Occipital lobe (tissue), 2 donors: ENCODE measurements around the gene ZMYND8. TPM values are rescaled to one million over a fixed set of nuclear protein-coding genes. Genes with fewer than 3 reads are reported as not detected.

ENCODE experiments used
- DNase-seq: peaks from one replicate; lab custom pipeline; 2025; lab: John Stamatoyannopoulos, UW
- total RNA-seq: library from RNA; depleted of rRNA; stranded (reverse); fragments of >200 nt; gene quantifications from one replicate; pipeline ENCODE4 v1.2.3, GENCODE V29; 2014

The ZMYND8 gene
- total RNA-seq, 1 donor from 2014 or later = 58.6 TPM

DNA sequence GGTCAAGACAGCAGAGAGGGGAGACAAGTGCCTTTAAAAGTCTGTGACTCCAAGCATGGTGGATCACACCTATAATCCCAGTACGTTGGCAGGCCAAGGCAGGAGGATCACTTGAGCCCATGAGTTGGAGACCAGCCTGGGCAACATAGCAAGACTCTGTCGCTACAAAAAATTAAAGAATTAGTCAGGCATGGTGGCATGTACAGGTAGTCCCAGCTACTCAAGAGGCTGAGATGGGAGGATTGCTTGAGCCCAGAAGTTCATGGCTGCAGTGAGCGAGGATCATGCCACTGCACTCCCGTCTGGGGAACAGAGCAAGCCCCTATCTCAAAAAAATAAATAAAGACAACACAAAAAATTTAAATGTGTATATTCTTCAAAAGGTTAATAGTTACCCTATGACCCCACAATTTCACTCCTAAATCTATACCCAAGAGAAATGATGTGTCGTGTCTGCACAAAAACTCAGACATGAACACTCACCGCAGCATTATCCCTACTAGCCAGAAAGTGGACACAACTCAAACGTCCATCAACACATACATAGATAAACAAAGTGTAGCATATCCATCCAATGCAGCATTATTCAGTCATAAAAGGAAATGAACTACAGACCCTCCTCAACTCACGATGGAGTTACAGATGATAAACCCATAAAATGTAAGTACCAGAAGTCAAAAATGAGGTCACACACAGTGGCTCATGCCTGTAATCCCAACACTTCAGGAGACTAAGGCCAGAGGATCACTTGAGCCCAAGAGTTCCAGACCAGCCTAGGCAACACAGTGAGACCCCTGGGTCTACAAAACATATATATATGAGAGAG is 23.9 kb downstream of the ZMYND8 start:
- DNase-seq = no peak

DNA sequence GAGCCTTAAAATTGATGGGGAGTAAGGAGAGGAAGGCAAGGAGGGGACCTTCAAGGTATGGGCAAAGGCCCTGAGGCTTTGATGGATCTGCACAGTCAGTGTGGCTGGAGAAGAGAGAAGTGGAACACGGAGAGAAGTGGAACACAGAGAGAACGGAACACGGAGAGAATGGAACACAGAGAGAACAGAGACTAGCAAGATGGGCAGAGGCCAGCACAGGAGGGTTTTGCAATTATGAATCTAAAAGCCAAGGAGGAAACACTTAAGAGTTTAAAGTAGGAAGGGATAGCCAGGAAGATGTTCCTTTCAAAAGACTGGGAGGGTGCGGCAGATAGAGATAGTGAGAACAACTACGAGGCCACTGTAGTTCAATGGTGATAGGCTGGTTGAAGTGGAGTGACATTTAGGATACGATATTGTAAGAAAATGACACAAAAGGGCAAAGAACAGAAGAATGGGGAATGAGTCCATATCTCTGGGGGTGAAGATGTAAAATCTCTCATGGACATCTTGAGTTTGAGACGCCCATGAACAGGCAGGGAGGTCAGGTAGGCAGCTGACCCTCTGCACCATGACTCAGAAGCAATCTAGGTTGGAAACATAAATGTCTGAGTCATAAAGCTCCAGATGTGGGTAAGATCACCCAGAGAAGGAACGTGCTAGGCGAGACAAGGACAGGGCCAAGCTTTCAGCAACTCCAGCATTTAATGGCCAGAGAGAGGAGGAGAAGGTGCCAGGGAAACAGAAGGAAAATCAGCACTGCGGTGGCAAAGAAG is 25.4 kb downstream of the ZMYND8 start:
- no peak for DNase-seq

DNA sequence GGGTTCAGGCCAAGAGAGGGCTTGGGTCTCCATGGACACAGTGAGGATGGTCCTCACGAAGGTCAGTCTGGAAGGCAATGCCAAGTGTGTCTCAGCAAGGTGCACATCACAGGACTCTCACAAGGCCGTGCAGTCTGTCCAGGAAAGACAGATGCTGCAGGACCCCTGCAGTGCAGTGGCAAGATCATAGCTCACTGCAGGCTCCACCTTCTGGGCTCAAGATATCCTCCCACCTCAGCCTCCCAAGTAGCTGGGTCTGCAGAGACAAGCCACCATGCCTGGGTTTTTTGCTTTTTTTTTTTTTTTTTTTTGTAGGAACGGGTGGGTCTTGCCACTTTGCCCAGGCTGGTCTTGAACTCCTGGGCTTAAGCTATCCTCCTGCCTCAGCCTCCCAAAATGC is 26.4 kb downstream of the ZMYND8 start:
- DNase-seq = no peak

DNA sequence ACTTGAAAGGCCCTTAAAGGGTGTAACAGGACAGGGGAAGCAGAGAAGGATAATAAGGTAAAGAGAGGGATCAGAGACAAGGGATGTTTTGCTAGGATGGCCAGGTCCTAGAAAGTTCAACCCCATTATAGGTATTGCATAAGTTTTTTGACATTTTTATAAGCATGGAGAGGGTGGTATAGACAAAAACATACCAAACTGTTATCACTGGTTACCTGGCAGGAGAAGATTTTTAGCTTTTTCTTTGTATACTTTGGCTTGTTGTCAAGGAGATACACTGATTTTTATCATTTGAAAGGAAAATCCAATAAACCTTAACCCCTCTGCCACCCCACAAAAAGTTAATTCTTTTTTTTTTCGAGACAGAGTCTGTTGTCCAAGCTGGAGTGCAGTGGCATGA is 28.4 kb downstream of the ZMYND8 start:
- DNase-seq = no peak

DNA sequence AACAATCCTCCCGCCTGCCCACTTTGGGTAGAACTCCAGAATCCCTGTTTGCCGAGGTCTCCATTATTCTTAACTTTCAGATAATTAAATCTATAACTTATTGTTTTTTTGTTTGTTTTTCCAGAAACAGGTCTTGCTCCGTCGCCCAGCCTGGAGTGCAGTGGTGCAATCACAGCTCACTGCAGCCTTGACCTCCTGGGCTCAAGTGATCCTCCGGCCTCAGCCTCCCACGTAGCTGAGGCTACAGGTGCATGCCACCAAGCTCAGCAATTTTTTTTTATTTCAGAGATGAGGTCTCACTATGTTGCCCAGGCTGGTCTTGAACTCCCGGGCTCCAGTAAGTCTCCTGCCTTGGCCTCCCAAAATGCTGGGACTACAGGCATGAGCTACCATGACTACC is 28.8 kb downstream of the ZMYND8 start:
- no peak for DNase-seq

DNA sequence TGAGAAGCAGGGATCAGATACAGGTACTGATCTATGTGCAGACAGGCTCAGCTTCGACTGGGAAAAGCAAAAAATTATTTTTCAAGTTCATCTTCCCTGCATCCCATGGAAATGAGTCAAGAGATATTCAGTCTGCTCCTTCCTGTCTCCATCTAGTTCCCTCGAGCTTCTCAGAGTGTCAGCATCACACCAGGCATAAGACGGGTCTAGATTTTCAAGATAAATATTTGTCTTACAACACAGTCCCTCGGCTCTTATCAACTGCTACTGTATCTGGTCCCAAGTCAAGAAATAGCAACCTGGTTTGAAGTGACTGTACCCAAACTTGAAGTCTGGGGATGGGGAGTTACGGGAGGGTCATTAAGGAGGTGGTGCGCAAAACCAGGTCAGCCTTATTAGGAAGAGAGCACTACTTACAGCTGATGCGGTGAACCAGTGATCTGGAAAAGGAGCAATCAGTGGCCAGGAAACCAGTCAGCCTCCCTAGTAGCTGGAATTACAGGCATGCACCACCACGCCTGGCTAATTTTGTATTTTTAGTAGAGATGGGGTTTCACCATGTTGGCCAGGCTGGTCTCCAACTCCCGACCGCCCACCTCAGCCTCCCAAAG is 29.7 kb downstream of the ZMYND8 start:
- no peak for DNase-seq

DNA sequence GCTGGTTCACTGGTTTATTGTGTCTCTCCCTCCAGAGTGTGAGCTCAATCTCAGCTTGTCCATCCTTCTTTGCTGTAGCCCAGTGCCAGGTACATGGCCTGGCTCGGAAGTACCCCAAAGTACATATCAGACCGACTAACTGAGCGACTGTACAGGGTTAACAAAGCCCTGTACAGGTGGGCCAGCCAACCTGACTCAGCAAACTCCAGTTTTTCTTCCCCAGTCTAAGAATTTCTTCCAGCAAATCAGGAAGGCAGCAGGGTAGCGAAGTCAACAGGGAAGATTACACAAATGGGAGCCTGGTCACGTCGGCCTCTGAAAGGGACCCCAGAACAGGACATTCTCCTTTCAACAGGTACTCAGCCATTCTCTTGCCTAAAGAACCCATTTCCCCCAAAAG is 31.3 kb downstream of the ZMYND8 start:
- no peak for DNase-seq

DNA sequence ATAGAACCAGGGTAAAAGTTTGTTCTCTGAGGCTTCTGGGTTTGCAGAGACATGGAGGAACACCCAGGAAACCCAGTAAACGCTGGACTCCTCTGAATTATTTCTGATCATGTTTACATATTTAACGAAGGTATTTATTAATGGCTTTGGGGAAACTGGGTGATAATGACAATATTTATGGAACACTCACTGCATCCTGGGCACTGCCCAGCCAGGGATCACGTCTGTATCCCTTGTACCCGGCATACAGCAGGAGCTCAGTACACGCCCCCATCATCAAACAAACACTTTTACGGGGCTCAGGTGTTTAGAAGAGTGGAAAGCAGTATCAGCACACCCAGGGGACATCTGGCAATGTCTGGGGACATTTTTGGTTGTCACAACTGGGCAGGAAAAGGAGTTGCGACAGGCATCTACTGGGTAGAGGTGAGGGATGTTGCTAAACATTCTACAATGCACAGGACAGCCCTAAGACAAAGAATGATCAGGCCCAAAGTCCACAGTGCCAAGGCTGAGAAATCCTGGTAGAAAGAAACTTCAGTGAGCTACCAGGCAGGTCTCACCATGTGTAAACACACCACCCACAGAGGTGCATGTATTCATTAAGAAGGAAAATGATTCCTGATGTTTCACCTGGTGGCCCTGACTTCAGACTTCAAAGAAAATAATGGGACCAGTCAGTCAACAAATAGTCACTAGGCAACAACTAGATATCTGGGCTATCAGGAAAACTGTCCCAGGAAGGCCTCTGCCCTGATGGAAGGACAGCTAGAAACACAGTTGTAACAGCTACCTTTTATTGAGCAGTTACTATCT is 35.3 kb downstream of the ZMYND8 start:
- no peak for DNase-seq

DNA sequence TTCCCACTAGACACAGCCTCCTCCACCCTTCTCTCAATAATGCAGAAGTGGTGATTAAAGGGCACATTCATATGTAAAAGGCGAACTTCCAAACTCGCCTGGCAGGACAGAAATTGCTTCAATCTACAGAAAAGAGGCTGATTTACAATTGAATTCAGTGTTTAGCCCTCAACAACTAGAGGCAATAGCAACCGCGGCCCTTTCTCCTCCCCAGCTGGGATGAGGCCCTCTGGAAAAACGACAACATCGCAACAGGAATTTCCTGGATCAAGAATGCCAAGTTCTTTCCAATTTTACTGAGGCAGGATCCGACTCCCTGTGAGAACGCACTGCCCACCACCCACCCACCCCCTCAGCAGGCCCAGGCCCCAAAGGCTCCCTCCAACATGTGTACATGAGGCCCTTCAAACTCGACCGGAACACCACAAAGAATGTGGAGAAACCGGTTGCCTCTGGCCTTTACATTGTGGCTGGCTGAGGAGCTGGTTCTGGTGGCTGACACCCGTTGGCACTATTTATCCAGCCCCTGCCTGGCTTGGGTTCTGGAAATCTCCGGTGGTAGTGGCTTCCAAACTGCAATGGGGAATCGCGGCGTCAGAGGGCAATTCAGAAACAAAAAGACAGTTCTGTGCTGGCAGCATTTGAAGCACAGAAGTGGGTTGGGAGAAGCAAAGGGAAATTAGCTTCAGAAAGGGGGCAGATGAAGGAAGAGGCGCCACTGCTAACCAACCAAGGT is 36.8 kb downstream of the ZMYND8 start:
- DNase-seq = peak; percentile 33

DNA sequence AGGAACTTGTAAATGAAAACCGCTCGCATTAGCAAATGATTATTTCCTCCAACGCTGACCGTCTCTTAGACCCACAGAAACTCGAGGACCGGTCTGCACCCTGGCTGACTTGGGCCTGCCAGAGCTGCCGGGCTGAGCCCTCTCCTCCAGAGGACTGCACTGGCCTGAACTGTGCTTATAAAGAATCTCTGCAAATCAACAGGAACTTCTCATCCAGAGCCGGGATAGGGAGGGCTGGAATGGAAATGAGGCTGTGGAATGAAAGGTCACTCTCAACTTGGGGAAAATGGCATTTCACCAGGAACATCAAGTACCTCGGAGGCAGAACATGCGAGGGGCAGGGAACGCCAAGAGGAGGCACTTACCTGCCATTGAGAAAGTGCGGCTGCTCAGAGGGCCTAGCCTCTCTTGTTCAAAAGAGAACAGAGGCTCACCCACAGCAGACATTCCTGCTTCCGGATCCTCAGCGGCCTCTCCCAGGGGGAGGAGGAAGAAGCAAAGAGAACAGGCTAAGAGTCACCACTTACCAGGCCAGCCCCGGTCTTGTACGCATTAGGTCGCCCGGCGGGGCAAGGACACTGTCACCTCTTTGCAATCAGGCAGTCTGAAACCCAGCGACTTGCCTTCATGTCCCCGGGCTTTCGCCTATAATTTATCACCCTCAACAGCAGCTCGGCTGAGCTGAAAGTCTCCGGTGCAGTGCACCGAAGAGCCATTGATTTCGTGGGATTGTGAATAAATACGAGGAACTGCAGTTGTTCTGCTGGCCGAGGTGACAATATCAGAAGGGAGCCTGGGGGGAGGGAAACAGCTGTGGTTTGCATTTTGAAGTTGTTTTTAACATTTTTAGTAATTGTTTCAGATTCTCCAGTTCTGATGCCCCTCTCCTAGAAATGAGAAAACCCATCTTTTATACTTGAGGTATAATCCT is 37.6 kb downstream of the ZMYND8 start:
- peak; percentile 46 for DNase-seq

DNA sequence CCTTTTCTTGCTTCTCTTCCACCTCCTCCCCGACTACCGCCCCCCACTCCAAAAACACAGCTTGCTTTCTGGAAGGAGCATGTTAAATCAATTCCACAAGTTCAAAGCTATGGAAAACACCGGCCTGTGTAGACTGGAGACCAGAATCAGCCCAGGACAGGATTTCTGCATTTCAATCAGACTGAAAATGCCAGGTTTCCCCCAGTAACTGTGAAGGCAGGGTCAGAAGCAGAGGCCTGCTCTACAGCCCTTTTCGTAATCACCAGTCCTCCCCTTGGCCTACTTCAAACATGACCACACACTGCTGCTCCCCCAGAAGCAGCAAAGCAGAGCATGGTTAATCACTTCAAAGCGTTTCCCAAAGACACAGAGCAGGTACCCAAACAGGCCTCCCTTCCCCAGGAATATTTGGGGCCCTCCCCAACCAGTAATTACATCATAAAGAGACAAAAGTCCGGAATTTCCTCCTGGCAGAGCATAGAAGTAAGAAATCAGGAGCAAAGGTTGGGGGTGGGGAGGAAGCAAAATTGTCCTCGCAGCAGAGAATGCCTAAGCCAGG is 38.4 kb downstream of the ZMYND8 start:
- DNase-seq = no peak

DNA sequence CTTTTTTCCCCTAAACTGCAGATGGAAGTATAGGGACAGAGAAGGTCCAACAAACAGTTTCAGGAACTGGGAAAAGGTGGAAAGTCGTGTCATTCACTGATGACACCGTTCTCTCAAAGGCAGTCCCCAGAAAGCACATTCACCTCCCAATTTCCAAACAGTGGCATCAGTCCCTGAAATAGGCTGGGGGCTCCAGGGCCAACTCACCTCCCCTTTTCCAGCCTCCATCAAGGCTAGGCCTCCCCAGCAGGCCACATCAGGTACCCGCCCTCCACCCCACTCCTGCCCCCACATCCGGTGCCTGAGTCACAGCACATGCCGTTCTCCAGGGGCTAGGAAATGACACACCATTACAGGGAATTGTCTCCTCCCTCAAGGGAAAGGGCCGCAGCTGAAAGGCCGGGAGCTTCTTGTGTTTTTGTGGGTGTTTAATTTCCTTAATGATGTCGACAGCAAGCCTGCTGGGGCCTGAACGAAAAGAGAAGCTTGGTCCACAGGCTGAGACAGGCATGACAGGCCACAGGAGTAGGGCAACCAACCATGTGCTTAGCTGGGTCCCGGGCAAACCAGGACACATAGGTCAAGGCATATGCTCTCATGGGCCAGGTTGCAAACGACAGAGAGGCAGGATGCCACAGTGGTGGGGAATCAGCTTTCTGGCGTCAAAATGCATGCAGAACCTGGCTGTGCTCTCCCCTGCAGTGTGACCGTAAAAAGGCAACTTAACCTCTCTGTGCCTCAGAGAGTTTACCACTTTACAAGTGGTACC is 39.2 kb downstream of the ZMYND8 start:
- peak; percentile 69 for DNase-seq

DNA sequence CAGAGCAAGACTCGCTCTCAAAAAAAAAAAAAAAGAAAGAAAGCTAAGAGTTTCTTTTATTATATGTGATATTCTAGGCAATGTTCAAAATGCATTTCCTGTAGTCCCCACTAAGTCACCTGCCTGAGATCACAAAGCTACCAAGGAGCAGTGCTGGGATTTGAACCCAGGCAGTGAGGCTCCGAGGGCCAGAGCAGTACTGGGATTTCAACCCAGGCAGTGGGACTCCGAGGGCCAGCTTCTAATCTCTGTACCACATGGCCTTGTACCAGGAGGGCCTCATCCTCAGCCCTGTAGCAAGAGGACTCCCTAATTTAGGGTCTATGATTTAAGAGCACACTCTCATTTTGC is 39.7 kb downstream of the ZMYND8 start:
- DNase-seq = no peak

DNA sequence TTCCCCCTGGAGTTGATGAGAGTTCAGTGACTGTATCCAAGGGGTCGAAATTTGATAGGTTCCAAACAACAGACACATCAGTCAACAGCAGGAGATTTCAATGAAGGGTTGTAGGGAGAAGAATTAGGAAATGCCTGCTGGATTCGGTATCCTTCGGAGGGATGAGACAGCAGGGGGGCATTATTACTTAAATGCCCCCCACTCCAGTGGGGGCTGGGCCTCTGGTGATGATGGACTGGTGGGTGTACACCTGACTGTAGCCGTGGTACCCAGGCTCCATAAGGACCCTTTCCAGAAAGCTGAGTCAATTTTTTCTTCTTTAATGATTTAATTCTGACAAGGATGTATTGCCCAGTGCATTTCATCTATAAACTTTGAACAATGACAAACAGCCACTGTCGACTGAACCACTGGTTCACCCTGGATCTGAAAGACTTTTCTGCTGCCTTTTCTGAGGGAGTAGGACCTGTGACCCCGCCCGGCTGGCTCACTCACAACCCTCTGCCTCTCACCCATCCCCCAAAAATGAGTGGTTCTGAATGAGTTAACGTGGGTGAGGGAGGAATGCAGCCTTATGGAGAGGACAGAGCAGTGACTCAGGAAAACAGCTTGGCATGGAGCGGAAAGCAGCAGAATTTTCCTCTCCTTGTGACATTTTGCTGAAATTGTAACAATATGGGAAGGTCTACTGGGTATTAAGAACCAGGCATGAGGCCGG is 41.0 kb downstream of the ZMYND8 start:
- peak; percentile 23 for DNase-seq

DNA sequence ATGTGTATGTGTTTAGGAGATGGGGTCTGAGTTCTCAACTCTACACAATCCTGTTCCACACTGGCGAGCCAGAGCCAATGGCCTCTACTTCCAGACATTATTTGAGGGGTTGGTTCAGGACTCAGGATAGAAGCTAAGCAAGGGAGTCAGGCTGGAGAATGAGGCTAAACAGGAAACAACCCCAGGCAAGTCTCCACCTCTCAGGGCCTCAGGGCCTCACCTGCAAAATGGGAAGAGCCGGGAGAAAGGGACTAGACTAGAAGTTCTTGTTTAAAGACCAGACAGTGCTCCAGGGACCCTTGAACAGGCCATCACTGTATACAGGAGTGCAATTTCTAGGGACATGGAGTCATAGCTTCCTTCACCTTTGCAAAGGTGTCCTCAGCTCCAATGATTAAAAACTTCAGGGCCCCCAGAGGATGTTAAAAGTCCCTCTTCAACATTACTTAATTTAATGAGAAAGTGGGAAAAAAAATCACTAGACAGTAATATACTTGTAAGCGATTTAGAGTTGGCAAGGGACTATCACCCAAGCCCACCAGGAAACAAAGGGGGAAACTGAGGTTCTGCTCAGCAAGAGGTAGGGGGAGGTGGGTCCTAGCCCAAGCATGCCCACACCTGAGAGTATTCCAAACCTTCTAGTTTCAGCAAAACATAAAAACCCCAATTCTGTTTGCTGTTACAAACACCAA is 41.7 kb downstream of the ZMYND8 start:
- no peak for DNase-seq

DNA sequence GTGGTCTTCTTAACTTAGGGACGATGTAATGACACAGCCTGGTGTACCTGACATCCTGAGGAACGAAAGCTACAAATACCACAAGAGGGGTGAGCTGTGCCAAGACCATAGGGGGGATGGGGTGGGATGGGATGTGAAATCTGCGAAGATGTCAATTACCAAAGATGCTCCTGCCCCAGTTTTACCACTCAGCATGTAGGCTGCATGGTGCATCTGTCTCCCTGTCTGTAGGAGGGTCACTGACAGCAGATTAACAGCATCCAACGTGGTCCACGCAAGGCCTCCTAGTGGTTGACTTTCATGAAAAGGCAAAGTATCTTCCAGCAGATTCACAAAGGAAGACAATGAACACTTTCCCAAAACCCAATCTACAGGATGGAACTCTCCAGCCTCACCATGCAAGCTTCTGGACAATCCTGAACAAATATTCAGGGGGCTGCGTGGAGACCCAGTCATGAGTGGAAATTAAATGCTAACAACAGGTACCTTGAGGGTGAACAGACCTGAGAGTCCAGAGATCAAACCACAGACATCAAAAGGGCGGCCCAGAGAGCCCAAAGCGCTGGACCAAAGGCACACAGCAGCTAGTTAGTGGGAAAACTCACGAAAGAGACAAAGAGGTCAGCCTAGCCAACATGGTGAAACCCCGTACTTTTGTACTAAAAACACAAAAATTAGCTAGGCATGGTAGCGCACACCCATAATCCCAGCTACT is 44.4 kb downstream of the ZMYND8 start:
- no peak for DNase-seq

DNA sequence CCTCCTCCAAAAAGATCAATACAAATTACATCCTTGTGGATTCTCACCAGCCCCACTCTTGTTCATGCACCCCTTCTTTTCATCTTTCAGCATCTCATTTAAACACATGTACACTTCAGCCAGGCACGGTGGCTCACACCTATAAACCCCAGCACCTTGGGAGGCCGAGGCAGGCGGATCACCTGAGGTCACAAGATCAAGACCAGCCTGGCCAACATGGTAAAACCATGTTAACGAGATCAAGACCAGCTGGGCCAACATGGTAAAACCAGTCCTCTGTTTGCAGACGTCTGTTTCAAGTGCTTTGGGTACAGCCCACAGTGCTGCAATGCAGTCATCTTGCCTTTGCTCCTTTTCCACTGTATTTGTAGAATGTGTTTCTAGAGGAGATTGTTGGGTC is 45.3 kb downstream of the ZMYND8 start:
- DNase-seq = no peak
